ENCODE measurements around the gene LDLRAD2.
"Not testable (repeated sequence)": the region's sequence is repeated elsewhere in the genome, so short reads cannot be mapped to it uniquely, and the experiment has no call there.

The LDLRAD2 gene

DNA sequence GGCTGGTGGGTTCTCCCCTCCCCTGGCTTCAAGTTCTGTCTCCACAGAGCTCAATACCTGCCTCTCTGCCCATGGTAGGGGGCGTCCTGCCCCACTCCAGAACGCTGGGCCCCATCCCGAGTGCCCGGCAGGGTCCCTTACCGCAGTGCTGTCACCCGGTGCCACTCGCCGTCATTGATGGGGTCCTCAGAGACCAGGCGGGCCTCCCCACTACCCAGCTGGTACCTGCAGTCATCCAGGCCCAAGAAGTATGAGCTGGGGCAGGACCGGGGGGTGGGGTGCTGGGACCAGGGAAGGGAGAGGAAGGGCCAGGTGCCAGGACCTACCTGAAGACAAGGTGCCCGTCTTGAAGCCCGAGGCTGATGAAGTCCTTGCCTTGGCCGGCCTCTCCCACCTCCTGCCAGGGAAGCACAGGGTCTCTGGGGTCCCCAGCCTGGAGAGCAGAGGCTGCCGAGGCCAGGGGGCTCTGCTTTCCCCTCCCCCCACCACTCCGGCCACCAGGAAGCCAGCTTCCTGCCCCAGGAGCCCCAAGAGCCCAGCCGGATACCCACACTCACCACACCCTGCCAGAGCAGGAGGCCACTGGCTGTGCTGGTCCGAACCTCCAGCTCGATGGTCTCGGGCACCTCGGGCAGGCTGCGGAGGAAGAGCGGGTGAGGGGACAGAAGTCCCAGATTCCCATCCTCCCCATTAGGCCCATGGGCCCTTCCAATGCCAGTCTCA, 12.1 kb downstream of the LDLRAD2 start:
- FAIRE-seq (no peak), DNase-seq (ENCODE audit: low spot score) (no peak)

- no peak for DNase-seq (ENCODE audit: low spot score)
- FAIRE-seq, result no peak
Observed at GRCh38 chr1:21824926-21825325, 12.9 kb downstream of the LDLRAD2 start.

- no peak for FAIRE-seq
- no peak for DNase-seq (ENCODE audit: low spot score)
Observed at GRCh38 chr1:21825393-21825792, 13.3 kb downstream of the LDLRAD2 start.

DNA sequence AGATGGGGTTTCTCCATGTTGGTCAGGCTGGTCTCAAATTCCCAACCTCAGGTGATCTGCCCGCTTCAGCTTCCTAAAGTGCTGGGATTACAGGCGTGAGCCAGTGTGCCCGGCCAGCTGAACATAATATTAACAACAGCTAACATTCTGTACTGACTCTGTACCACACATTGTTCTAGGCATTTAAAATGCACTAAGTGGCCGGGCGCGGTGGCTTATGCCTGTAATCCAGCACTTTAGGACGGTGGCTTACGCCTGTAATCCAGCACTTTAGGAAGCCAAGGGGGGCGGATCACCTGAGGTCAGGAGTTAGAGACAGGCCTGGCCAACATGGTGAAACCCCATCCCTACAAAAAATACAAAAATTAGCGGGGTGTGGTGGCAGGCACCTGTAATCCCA, 14.6 kb downstream of the LDLRAD2 start:
- not testable (repeated sequence) for DNase-seq (ENCODE audit: low spot score); FAIRE-seq

GRCh38 chr1:21827141-21827679, 15.1 kb downstream of the LDLRAD2 start:
- DNase-seq (ENCODE audit: low spot score) (no peak), FAIRE-seq (no peak)

- FAIRE-seq (no peak), DNase-seq (ENCODE audit: low spot score) (no peak)
Observed at GRCh38 chr1:21828075-21828474, 16.0 kb downstream of the LDLRAD2 start.

DNA sequence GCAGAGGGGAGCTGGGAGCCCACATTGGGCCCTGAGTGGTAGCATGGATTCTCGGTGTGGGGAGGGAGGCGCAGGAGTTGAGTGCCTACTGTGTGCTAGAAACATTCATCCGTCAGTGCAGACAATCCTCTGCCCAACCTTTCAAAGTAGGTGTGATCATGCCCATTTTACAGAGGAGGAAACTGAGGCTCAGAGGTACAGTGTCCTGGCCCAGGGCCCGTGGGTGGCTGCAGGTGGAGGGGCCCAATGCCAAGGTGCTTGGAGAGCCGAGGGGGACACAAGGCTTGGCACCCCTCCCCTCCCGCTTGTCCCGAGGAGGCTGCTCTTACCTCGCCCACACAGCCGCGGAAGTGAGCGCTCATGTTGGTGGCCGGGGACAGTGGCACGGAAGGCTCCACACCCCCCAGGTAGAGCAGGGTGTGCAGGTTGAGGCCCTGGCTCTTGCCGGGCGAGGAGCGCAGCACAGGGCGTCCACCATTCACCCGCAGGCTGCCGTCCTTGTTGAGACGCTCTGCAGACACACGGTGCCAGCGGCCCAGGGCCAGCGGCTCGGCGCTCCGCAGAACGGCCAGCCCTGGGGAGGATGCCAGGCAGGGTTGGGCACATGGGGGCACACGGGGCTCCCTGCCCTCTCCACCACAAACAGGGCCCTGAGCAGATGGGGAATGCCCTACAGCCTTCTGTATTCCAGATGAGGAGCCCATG, 16.6 kb downstream of the LDLRAD2 start:
- no peak for FAIRE-seq
- no peak for DNase-seq (ENCODE audit: low spot score)

DNA sequence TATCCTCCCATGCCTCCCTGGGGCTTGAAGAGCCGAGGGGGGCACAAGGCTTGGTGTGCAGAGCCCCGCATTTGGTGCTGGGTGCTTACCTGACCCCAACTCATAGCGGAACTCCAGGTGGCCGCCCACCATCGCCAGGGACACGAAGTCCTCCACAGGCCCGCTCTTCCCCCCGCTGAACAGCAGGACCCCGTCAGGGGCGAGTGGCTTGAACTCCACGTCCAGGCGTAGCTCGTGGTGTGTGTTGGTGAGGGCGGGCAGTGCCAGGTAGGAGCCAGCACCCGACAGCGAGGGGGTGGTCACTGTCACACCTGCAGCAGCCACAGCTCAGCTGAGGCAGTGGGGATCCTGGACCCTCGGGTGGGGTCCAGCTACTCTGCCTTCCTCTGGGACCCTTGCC, 17.2 kb downstream of the LDLRAD2 start:
- FAIRE-seq (no peak), DNase-seq (ENCODE audit: low spot score) (no peak)

DNA sequence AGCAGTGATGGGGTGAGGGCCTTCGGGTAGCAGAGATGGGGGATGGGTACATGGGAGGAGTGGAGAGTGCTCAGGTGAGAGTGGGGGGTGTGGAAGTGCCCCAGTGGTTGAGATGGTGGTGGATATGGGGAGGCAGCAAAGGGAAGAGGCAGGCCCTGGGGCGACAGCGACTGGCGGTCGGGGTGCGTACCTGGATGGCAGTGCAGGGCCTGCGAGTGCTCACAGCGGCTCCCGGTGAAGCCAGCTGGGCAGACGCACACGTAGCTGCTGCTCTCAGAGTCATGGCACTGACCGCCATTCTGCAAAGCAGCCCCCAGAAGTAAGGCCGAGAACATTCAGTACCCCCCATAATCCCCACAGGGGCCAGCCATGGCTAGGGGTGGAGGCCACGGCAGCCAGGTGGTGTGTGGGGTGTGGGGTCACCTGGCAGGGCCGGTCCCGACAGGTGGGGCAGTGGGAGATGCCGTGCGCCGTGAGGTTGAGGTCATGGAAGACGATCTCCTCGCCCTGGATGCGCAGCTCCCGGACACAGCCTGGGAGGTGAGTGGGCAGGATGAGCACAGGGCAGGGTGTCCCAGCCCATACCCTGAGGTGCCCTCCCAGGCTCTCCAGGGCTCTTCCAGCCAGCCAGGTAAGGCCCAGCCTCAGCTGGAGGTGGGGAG, 18.9 kb downstream of the LDLRAD2 start:
- no peak for DNase-seq (ENCODE audit: low spot score)
- no peak for FAIRE-seq

- no peak for FAIRE-seq
Observed at GRCh38 chr1:21831454-21831970, 19.4 kb downstream of the LDLRAD2 start.

DNA sequence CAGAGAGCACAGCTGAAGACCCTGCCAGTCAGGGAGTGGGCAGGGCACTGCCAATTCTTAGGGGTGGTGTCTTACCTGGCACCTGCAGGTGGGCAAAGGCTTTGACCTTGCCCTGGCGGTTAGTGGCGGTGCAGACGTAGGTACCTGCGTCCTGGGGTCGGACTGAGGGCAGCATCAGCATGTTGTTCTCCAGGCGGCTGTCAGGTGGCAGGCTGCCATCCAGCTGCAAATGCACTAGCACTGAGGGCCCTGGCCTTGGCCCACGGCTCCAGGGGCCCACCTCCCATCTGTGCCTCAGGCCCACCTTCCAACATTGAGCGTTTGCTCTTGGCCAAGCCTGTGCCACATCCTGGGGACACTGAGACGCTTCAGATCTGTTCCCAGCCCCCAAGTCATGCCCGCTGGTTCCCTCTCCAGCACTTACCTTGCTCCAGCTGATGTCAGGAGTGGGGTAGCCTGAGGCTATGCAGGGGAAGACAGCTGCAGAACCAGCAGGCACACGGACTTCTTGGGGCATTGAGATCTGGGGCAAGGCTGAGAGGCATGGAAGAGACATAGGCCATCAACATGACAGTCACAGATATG, 21.4 kb downstream of the LDLRAD2 start:
- no peak for FAIRE-seq
- no peak for DNase-seq (ENCODE audit: low spot score)

More at GRCh38 chr1:21831454-21831970, 19.4 kb downstream of the LDLRAD2 start:
- no peak for DNase-seq (ENCODE audit: low spot score)

GRCh38 chr1:21834094-21834493, 22.0 kb downstream of the LDLRAD2 start:
- DNase-seq (ENCODE audit: low spot score), result no peak
- FAIRE-seq, result no peak

- DNase-seq (ENCODE audit: low spot score), result no peak
- FAIRE-seq, result no peak
Observed at GRCh38 chr1:21834666-21835065, 22.6 kb downstream of the LDLRAD2 start.

- FAIRE-seq (no peak), DNase-seq (ENCODE audit: low spot score) (no peak)
Observed at GRCh38 chr1:21836010-21836409, 23.9 kb downstream of the LDLRAD2 start.

GRCh38 chr1:21836729-21837128, 24.7 kb downstream of the LDLRAD2 start:
- FAIRE-seq, result no peak
- no peak for DNase-seq (ENCODE audit: low spot score)

DNA sequence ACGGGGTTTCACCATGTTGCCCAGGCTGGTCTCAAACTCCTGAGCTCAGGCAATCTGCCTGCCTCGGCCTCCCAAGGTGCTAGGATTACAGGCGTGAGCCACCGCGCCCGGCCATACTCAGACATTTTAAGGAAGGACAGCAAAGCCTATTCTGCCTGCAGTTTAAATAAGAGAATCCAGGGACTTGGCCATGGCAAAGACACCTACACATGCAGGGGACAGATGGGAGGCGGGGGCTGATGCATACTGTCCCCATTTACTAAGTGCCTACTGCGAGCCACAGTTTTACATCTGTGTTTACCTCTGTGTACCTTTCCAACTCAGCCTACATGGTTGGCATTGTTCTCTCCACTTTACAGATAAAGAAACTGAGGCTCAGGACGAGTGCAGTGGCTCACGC, 25.4 kb downstream of the LDLRAD2 start:
- DNase-seq (ENCODE audit: low spot score), result no peak
- FAIRE-seq, result no peak

GRCh38 chr1:21838359-21839157, 26.5 kb downstream of the LDLRAD2 start:
- DNase-seq (ENCODE audit: low spot score) (no peak), FAIRE-seq (no peak)

DNA sequence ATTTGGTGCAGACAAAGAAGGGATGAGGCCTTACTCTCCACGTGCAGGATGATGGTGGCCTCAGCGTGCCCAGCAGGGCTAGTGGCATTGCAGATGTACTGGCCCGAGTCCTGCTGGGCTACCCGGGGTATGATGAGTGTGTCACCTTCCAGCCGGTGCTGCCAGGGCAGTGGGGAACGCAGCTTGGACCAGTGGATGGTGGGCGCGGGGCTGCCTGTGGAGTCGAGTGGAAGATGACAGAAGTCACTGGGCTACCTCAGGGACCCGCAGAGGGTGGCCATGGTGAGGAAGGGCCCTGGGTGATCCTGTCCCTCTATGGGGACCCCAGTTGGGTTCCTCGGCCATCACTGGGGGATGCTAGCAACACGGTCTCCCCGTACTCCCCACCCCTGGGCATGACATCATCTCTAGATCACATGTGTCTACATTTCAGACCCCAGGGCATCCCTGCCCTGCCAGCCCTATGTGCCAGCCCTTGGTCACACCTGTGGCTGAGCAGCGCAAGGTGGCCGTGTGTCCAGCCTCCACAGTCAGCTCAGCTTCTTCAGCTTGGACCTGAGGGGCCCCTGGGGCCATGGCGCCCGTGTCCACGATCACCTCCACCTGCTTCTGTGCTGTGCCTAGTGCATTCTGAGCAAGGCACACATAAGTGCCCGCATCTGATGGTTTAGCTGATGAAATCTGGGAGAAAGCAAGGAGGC, 27.4 kb downstream of the LDLRAD2 start:
- DNase-seq (ENCODE audit: low spot score), result no peak
- FAIRE-seq, result no peak

DNA sequence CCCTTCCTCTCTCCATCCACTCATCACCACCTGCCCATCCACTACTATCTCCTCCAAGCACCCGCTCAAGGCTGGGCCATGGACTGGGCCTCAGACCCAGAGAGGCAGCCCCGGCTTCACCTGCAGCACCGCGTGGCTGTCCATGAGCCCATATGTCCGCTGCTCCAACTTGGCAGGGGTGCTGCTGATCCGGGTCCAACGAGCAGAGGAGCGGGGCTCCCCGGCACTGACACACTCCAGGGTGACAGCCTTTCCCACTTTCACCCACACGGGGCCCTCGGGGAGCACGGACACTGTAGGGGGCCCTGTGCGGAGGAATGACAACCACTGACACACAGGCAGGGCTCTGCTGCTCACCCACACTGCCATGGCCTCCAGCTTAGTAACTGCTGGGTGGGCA, 28.9 kb downstream of the LDLRAD2 start:
- DNase-seq (ENCODE audit: low spot score) (no peak), FAIRE-seq (no peak)

- DNase-seq (ENCODE audit: low spot score), result no peak
- FAIRE-seq, result no peak
Observed at GRCh38 chr1:21841852-21842466, 29.9 kb downstream of the LDLRAD2 start.

Measured in RCC 7860 (cell line).